Measurements from ENCODE around the gene CCDC141.

DNA sequence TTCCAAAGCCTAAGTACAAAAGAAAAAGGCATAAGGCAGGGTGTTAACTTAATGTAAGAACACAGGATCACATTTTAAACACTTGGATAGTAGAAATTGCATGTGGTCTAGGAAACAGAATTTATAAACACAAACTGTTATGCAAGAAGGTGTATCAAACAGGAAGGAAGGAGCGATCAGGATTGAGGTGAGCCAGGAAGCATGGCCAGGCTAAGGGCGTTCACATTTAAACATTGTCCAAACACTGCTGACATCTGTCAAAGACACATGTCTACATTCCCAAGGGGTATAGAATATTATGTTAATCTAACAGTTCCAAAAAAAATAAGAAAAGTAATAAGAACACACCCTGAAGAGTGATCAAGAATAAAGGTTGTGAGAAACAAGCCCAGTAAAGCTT is 71.3 kb downstream of the CCDC141 start:
- TF ChIP-seq, protein P1, sequence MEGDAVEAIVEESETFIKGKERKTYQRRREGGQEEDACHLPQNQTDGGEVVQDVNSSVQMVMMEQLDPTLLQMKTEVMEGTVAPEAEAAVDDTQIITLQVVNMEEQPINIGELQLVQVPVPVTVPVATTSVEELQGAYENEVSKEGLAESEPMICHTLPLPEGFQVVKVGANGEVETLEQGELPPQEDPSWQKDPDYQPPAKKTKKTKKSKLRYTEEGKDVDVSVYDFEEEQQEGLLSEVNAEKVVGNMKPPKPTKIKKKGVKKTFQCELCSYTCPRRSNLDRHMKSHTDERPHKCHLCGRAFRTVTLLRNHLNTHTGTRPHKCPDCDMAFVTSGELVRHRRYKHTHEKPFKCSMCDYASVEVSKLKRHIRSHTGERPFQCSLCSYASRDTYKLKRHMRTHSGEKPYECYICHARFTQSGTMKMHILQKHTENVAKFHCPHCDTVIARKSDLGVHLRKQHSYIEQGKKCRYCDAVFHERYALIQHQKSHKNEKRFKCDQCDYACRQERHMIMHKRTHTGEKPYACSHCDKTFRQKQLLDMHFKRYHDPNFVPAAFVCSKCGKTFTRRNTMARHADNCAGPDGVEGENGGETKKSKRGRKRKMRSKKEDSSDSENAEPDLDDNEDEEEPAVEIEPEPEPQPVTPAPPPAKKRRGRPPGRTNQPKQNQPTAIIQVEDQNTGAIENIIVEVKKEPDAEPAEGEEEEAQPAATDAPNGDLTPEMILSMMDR (IDR thresholded peaks at IDR 0.05) = no peak
- TF ChIP-seq POLR2A (IDR thresholded peaks at IDR 0.05) = no peak

All from testis (tissue), 2 donors.